Epithelial cell of proximal tubule (primary cell): ENCODE data around the gene FNDC7. TPM values are rescaled to one million over a fixed set of nuclear protein-coding genes. Genes with fewer than 3 reads are reported as not detected.

Source experiments
- DNase-seq: peaks from one replicate; pipeline ENCODE4 v3.0.0-alpha.2; 2011; ENCODE audit warnings: low read depth
- H3K4me3 ChIP-seq: 2 replicates; pipeline ENCODE4 v1.5.1; 2011; ENCODE audit warnings: low read depth, mild to moderate bottlenecking, low read length
- total RNA-seq: library from RNA; depleted of rRNA; stranded (reverse); fragments of >200 nt; gene quantifications from 2 replicates; pipeline ENCODE4 v1.2.3, GENCODE V29; 2015
- TF ChIP-seq, protein P1 (sequence below): conservative IDR thresholded peaks from 2 replicates; pipeline ENCODE4 v1.5.1; 2012; ENCODE audit warnings: low read depth, mild to moderate bottlenecking, low read length

The FNDC7 gene
- total RNA-seq, 1 donor from 2014 or later = not detected

DNA sequence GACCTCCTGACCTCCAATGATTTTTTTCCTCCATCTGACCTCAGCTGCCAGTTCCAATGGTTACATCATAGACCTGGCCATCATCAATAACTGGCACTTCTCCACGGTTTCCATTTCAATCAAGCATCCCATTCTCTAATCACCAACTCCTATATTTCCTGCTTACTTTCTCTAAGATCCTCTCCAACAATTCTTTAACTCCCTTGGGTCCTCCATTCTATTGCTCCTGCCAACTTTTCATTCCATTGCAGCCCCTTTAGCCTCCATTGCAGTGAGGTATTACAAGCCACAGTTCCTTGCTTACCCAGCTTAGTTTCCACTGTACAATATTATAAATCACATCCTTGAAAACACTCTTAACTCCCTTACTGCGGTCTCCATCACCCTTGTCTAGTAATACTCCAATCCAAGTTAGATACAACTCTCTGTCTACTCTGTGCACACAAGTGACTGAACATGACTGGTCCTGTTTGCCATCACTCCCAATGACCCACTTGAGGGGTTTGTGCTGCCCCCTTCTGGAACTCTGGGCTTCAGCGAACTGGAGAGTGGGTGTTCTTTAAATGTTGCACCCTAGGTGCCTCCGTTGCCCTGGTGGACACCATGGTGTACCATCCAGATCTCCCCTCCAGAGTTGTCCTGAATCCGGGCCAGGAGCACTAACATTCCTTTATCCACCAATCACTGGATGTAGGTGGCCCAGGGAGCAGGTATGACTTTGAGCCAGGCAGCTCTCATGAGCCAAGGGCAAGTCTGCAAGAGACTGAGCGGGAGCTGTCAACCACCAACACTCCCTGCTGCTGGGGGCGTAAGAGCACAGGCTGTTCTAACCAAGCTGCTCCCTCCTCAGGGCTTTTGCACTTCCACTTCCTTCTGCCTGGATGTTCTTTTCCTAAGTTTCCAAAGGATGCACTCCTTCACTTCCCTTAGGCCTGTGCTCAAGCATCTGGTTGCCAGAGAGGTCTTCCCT lies 3.7 kb upstream of the FNDC7 start:
- H3K4me3 ChIP-seq = no peak overlapping the region
- no peak for DNase-seq
- TF ChIP-seq, protein P1, sequence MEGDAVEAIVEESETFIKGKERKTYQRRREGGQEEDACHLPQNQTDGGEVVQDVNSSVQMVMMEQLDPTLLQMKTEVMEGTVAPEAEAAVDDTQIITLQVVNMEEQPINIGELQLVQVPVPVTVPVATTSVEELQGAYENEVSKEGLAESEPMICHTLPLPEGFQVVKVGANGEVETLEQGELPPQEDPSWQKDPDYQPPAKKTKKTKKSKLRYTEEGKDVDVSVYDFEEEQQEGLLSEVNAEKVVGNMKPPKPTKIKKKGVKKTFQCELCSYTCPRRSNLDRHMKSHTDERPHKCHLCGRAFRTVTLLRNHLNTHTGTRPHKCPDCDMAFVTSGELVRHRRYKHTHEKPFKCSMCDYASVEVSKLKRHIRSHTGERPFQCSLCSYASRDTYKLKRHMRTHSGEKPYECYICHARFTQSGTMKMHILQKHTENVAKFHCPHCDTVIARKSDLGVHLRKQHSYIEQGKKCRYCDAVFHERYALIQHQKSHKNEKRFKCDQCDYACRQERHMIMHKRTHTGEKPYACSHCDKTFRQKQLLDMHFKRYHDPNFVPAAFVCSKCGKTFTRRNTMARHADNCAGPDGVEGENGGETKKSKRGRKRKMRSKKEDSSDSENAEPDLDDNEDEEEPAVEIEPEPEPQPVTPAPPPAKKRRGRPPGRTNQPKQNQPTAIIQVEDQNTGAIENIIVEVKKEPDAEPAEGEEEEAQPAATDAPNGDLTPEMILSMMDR = peak; percentile 23

DNA sequence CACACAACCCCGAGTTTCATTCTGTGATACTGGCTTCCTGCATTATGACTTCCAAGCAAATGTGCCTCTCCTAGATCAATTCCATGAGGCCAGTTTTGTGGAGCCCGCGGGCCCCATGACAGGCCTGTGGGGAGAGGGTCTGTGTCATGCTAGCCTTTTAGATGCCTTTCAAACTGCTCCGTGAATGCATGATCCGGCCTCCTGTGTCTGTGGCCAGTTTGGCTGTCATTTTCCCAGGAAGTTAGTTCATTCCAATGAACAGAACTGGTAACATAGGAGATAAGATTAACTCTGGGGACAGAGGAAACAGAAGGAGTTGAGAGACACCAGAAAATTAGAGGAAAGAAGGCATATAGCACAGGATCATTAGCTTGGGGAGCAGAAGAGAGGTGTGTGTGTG lies 3.2 kb downstream of the FNDC7 start:
- no peak overlapping the region for H3K4me3 ChIP-seq
- TF ChIP-seq, protein P1 = no peak
- no peak for DNase-seq

DNA sequence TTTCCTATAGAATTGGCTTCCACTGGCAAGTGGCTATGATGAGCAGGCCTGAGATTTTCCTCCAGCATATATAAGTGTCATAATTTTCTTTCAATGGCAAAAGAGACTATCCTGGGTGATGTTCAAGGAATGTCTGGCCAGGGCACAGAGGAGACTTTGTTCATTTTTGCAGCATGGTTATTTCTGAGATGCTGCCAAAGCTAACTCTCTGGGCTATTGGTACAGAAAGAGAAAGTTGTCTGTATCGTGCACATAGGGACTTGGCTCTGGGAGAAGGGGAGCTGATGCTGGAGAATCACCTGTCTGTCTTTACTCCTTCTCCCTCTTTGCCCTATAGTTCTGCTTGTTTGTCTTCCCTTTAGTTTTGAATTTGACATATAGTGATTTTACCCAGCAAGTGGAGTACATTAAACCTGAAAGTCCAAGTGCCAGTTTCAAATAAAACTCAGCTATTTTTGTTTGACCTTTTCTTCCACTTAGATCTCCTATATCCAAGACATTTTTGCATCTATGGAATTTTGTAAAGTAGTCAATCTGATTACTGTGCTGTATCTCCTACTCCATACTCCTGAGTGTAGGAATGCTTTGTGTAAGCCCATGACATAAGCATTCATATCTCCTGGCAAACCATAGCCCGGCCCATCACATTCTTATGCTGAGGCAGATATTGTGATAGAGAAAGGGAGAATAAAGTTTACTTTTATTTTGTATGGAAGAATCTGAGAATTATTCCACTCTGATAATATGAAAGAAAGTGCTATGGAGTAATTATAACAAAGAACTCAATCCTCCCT lies 3.9 kb downstream of the FNDC7 start:
- TF ChIP-seq, protein P1 = no peak
- DNase-seq = no peak
- no peak overlapping the region for H3K4me3 ChIP-seq

DNA sequence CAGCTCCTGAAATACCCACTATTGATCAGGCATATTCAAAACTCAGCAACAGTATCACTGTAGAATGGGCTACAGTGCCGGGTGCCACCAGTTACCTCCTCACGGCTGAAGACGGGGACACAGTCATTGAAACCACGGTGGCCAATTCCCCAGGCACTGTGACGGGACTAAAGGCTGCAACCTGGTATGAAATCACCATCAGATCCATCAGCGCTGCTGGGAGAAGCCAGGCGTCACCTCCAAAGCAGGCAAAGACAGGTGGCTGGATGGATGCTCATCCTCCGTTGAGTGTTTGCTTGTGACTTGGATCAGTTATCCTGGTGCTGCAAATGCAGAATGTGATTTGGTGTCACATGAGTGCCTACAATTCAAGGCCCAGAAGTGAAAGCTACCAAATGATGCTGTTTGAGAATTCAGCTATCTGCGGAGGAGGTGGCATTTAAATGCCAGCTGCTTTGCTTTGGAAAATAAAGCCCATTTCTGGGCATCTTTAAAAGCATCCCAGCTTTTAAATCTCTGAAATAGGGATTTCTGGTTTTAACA lies 5.1 kb downstream of the FNDC7 start:
- DNase-seq = no peak
- no peak overlapping the region for H3K4me3 ChIP-seq
- TF ChIP-seq, protein P1 = no peak

DNA sequence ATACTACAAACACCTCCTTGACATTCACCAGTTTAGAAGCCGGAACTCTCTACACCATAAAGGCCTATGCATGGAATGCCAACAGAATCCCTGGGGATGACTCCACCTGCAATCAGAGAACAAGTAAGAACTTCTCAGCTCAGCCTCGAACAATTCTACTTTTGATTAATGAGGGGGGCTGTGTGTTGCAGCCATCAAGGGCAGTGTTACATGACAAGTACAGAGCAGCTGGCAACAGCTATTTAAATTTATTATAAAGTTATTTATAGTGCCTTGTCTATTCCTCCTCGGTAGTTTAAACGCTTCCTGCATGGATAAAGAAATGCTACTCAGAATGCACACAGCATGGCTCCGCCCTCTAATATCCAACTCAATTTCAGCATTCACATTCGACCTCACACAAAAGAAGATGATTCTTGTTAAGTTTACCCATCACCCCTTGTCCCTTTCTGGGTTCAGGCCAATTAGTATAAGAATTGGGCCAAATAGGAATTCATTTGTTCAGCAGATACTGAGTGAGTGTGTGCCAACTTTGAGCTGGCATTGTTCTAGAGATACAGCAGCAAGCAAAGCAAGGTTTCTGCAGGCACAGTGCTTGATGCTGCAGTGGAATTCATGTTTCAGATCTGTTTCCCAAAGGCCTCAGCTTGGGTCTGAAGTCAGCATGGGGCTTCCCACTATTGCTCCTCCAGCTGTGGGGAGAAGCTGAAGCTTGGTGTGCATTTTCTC lies 6.4 kb downstream of the FNDC7 start:
- no peak overlapping the region for H3K4me3 ChIP-seq
- TF ChIP-seq, protein P1 = no peak
- DNase-seq = no peak

DNA sequence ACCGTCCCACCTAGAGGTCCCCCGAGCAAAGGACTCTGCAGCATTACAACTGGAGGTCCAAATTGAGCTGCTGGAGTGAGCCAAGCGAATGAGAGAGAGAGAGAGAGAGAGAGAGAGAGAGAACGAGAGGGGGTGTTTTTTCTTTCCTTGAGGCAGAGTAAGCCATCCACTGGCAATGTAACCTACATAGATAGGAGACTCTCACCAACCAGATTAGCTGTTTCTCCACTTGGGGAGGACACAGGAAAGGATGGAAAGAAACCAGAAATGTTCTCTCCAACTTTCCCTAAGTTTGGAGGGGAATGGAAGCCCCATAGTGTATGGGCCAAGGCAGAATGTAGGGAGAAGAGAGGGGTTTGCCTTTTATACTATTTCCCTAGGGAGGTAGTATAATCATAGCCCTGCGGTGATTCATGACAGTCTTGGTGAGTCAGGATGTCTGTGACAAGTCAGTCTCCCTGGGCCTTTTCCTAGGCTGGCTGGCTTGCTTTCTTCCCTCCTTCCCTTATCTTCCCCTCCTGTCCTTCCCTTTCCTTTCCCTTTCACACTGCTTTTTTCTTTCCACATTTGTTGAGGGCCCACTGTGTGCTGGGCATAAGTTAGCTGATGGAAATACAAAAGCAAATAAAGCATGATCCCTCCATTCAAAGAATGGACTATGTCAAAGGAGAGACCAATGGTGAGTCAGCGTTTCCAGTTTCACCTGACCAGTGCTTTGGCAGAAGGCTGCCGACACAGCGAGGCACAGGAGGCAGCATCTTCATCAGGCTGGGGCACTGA lies 7.1 kb downstream of the FNDC7 start:
- TF ChIP-seq, protein P1 = no peak
- no peak overlapping the region for H3K4me3 ChIP-seq
- DNase-seq = peak; percentile 31
